CD1c-positive myeloid dendritic cell (primary cell): ENCODE results near the gene UBQLN1.
A peak's percentile ranks its signal among the peaks of the same experiment; 100 is the strongest.
"Not testable (repeated sequence)": the region's sequence is repeated elsewhere in the genome, so short reads cannot be mapped to it uniquely, and the experiment has no call there.

Experiments
- DNase-seq: peaks from one replicate; pipeline ENCODE4 v3.0.0-alpha.2; 2016; ENCODE audit errors: extremely low spot score

Gene UBQLN1

GRCh38 chr9:83707768-83708514 lies at the start of gene UBQLN1:
TSS of gene UBQLN1 (minus strand) at chr9:83707958. CDS start at chr9:83707679, 279 bp downstream.
- DNase-seq = peak; percentile 94

DNA sequence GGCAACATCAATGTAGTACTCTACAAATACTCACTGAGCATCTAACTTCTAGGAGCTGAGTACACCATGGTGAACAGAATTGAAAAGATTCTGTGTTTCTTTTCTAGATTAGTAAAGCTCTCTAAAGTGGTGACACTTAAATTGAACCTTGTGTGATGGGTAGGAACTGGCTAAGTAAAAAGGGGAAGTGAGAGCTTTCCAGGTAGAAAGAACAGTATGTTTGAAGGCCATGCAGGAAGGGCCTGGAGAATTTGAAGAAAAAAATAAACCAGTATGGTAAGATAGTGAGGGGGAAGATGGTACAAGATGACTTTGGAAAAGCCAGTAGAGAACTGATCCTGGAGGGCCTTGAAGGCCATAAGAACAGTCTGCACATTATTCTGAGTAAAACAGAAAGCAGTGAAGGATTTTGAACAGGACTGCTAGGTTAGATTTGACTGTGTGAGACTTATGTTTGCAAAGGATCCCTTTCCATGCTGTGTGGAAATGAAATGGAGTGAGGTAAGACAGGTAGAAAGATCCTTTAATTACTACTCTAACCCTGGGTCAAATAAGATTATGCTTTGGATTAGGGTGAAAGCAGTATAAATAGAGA lies 46.7 kb upstream of the UBQLN1 start:
- no peak for DNase-seq

DNA sequence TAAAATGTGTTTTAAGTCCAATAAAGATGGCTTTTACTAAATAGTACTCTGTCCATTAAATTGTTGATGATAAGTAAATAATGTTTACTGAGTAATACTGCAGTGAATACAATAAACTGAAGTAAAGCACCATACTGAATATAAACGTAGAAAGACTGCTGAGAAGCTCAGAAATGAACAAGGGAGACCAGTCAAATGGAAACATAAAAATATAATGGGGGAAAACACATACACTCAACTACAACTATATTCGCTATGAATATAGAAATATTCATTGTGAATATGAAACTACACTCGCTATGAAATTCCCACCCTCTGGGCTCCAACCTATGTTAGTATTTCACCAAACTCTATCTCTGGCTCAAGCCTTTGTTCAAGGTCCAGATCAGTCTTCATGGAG lies 41.9 kb upstream of the UBQLN1 start:
- DNase-seq = no peak

GRCh38 chr9:83744206-83744605 lies 36.4 kb upstream of the UBQLN1 start:
- no peak for DNase-seq

DNA sequence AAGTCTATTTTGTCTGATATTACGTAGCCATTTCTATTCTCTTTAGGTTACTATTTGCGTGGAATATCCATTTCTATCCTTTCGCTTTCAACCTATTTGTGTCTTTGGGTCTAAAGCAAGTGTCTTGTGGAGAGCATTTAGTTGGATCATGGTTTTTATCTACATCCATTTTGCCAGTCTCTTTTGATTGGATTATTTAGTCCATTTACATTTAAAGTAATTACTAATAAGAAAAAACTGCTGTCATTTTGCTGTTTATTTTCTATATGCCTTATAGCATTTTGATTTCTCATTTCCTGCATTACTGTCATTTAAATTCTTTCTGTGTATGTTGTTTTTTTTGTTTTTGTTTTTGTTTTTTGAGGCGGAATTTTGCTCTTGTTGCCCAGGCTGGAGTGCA lies 26.0 kb upstream of the UBQLN1 start:
- no peak for DNase-seq

- not testable (repeated sequence) for DNase-seq
Measured at GRCh38 chr9:83728591-83729368, 21.0 kb upstream of the UBQLN1 start.

GRCh38 chr9:83724436-83724835 lies 16.7 kb upstream of the UBQLN1 start:
- no peak for DNase-seq

- DNase-seq = no peak
Measured at GRCh38 chr9:83722726-83723495, 15.2 kb upstream of the UBQLN1 start.

- no peak for DNase-seq
Measured at GRCh38 chr9:83721509-83721908, 13.8 kb upstream of the UBQLN1 start.

GRCh38 chr9:83715794-83716193 lies 8.0 kb upstream of the UBQLN1 start:
- no peak for DNase-seq

DNA sequence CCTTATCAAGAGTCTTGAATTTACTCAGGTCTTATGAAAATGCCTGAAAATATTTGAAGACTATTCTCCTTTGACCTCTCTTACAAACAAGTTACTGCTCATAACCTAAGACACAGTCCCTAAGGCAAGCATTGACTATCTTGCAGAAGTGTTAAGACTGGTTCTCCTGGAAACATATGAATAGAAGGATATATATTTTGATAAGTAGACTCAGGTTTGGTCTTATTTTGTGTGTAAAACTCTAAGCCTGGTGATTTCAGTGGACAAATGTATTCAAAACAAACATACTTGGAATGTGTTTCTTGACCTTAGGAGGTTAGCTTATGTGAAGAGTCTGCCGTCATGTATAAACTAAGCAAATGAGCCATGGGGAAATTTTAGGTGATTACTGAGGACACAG lies 7.5 kb upstream of the UBQLN1 start:
- DNase-seq = no peak

- peak; percentile 49 for DNase-seq
Measured at GRCh38 chr9:83714329-83714728, 6.6 kb upstream of the UBQLN1 start.

- peak; percentile 89 for DNase-seq
Measured at GRCh38 chr9:83708515-83709158, 879 bp upstream of the UBQLN1 start.

GRCh38 chr9:83707518-83707767 lies 315 bp downstream of the UBQLN1 start:
- no peak for DNase-seq

DNA sequence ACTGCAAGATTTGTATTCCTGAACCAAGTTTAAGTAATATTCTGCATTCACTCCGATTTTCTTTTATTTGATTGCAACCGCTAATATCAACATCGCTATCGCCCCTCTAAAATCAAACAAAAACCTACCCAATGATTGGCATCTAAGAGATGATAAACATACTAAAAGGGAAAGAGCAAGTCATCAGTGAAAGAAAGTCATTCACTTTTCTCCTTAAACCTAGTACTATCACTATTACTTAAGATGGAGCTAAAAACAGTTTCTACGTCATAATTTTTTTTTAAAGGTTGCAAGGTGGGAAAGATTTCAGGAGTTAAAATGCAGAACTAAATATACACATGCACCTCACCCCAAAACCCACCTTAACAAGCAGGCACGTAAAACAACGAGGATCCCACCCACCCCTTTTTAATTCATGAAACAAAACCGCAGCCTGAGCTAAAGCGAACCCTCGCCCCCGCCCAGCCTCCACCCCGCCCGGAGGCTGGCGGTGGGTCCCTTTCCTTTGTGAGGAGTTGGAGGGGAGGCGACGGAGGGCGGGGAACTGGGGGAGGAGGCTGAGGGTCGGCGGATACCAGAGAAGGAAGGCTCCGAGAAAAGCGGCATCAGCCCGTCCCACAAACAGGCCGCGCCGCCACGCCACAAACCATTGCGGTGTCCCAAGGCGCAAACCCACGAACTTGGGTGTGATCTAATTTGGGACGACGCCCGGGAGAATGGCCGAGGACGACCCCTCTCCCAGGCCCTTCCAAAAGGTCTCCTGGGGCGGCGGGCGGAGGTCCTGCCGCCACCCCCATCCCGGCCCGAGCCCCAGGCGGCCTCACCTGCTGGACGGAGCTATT lies 861 bp downstream of the UBQLN1 start:
- peak; percentile 65 for DNase-seq

GRCh38 chr9:83705219-83705651 lies 2.5 kb downstream of the UBQLN1 start:
- not testable (repeated sequence) for DNase-seq

DNA sequence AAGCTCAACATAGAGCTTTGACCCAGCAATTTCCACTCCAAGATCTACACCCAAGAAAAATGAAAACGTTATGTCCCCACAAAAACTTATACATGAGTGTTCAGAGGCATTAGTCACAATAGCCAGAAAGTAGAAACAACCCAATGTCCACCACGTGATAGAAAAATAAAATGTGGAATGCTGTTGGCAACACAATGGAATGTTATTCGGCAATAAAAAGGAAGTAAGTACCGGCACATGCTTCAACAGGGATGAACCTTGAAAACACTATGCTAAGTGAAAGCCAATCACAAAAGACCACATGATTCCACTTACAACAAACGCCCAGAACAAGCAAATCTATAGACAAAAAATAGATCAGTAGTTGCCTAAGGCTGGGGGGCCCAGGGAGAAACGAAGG lies 6.0 kb downstream of the UBQLN1 start:
- DNase-seq = no peak

DNA sequence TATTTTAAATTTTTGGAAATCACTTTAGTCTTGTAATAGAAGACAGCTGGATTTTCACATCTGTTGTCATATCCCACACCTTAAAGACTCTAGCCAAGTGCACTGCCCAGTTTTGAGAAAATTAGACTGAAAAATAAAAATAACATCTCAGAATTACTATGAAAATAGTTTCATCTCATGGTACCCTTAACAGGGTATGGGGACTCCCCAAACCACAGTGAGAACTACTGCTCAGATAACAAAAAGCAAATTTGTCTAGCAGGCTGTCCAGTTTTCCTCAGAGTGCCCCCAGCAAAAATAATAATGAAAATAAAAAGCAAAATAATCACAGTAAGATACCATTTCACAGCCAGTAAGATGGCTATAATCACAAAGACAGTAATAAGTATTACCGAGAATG lies 6.5 kb downstream of the UBQLN1 start:
- no peak for DNase-seq

DNA sequence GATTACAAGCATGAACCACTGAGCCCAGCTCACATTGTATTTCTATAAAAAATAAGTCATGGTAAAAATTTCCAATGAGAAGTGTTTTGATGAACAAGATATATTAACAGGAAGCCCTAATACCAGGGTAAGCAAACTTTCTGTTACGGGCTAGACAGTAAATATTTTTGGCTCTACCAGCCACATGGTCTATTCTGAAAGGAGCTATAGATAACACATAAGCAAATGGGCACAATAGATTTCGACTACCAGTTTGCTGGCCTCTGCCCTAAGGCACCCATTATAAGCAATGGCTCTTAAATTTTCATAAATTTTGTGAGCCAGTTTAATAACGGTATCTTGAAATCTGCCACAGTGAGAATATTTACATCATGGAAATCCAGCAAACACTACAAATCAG lies 8.1 kb downstream of the UBQLN1 start:
- no peak for DNase-seq

DNA sequence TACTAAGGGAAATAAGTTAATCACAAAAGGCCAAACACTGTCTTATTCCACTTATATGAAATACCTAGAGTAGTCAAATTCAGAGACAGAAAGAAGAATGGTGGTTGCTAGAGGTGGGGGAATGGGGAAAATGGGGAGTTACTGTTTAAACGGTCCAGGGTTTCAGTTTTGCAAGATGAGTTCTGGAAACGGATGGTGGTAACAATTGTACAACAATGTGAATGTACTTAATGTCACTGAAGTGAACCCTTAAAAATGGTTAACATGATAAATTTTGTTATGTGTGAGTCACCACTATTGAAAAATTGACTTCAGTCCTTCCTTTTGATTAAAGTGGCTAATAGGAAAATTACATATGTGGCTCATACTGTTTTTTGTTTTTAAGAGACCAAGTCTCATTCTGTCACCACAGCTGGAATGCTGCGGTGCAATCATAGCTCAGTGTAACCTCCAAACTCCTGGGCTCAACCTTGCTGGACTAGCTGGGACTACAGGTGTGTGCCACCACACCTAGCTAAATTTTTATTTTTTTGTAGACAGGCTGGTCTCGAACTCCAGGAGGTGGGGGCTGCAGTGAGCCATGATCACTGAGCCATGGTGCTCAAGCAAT lies 8.7 kb downstream of the UBQLN1 start:
- no peak for DNase-seq
